IMR-90 (cell line): ENCODE data around the gene ALK. TPM values are rescaled to one million over a fixed set of nuclear protein-coding genes. Genes with fewer than 3 reads are reported as not detected.

Source experiments
- ATAC-seq: fragments of 200-7000 bp; cut with Tn5 transposase; 2 replicates; pipeline ENCODE4 v1.9.1; 2020; ENCODE audit warnings: low read depth, mild to moderate bottlenecking, moderate library complexity
- BruUV-seq: library from RNA; stranded (reverse); fragments of 400-500 nt; replicated peaks from 2 replicates; lab custom pipeline; 2021; lab: Mats Ljungman, UMichigan
- CTCF ChIA-PET: fragments of 300-600 bp; formaldehyde crosslinking; extraction: SDS; loops from one replicate; lab custom pipeline; 2021; ENCODE audit warnings: antibody characterized with exemption; lab: Yijun Ruan, JAX
- POLR2A ChIA-PET: fragments of 300-600 bp; sonication (Branson Sonifier 250); formaldehyde crosslinking; loops from one replicate; lab custom pipeline; 2022; ENCODE audit warnings: antibody characterized with exemption; ENCODE audit not compliant: unreplicated experiment; lab: Charles Lee
- DNase-seq: peaks from one replicate; pipeline ENCODE4 v3.0.0; 2013
- H2AFZ ChIP-seq: replicated peaks from 2 replicates; pipeline ENCODE3; 2013; ENCODE audit warnings: low read length, mild to moderate bottlenecking; ENCODE audit not compliant: poor library complexity
- H2AK5ac ChIP-seq: 2 replicates; pipeline ENCODE4 v1.6.1; 2013; ENCODE audit warnings: low read depth, low read length, inconsistent platforms
- H2AK9ac ChIP-seq: replicated peaks from 2 replicates; pipeline ENCODE3; 2013; ENCODE audit warnings: mild to moderate bottlenecking, low read depth, low read length, moderate library complexity; ENCODE audit not compliant: poor library complexity
- H2BK120ac ChIP-seq: 2 replicates; pipeline ENCODE4 v1.6.1; 2013; ENCODE audit warnings: low read depth, low read length, inconsistent platforms
- H2BK15ac ChIP-seq: 3 replicates; pipeline ENCODE4 v1.6.1; 2013; ENCODE audit warnings: low read depth, low read length, inconsistent platforms
- H2BK20ac ChIP-seq: 2 replicates; pipeline ENCODE4 v1.6.1; 2013; ENCODE audit warnings: low read depth, mild to moderate bottlenecking, inconsistent platforms, low read length, moderate library complexity
- H2BK5ac ChIP-seq: 2 replicates; pipeline ENCODE4 v1.6.1; 2013; ENCODE audit warnings: mild to moderate bottlenecking, low read depth, low read length, inconsistent platforms; ENCODE audit not compliant: poor library complexity, severe bottlenecking
- H3K14ac ChIP-seq: replicated peaks from 2 replicates; pipeline ENCODE4 v1.6.1; 2013; ENCODE audit warnings: low read depth, low read length, inconsistent platforms
- H3K18ac ChIP-seq: 2 replicates; pipeline ENCODE4 v1.6.1; 2013; ENCODE audit warnings: low read depth, low read length, control low read depth
- H3K23ac ChIP-seq: 2 replicates; pipeline ENCODE4 v1.6.1; 2013; ENCODE audit warnings: low read depth, low read length, inconsistent platforms
- H3K27ac ChIP-seq: 2 replicates; pipeline ENCODE4 v1.5.1; 2013; ENCODE audit warnings: mild to moderate bottlenecking, control low read depth, low read length; ENCODE audit not compliant: insufficient read depth
- H3K27me3 ChIP-seq: 2 replicates; pipeline ENCODE4 v1.6.1; 2013; ENCODE audit warnings: low read length; ENCODE audit not compliant: control insufficient read depth, insufficient read depth
- H3K36me3 ChIP-seq: 2 replicates; pipeline ENCODE4 v1.6.1; 2013; ENCODE audit warnings: low read length, mixed read lengths; ENCODE audit not compliant: control insufficient read depth, insufficient read depth
- H3K4ac ChIP-seq: 2 replicates; pipeline ENCODE4 v1.6.1; 2013; ENCODE audit warnings: low read depth, low read length, inconsistent platforms
- H3K4me1 ChIP-seq: 2 replicates; pipeline ENCODE4 v1.6.1; 2013; ENCODE audit warnings: low read length, mixed read lengths; ENCODE audit not compliant: control insufficient read depth, insufficient read depth
- H3K4me2 ChIP-seq: 2 replicates; pipeline ENCODE4 v1.6.1; 2013; ENCODE audit warnings: low read depth, mild to moderate bottlenecking, control low read depth, low read length, moderate library complexity
- H3K4me3 ChIP-seq: 2 replicates; pipeline ENCODE4 v1.5.1; 2013; ENCODE audit warnings: low read depth, mild to moderate bottlenecking, control low read depth, low read length, moderate library complexity; ENCODE audit not compliant: insufficient read depth
- H3K56ac ChIP-seq: 2 replicates; pipeline ENCODE4 v1.6.1; 2013; ENCODE audit warnings: low read length, inconsistent platforms; ENCODE audit not compliant: insufficient read depth; ENCODE audit errors: extremely low read depth
- H3K79me1 ChIP-seq, 2 experiments: 2 replicates each; pipeline ENCODE4 v1.6.1; 2013; ENCODE audit warnings: low read length in 2 of 2, inconsistent platforms in 1 of 2, low read depth in 1 of 2
- H3K9ac ChIP-seq: 2 replicates; pipeline ENCODE4 v1.6.1; 2013; ENCODE audit warnings: low read depth, low read length, control low read depth
- H3K9me1 ChIP-seq: 2 replicates; pipeline ENCODE4 v1.6.1; 2013; ENCODE audit warnings: low read length, inconsistent platforms; ENCODE audit not compliant: insufficient read depth
- H3K9me3 ChIP-seq: 2 replicates; pipeline ENCODE4 v1.6.1; 2013; ENCODE audit warnings: low read length; ENCODE audit not compliant: control insufficient read depth, insufficient read depth
- H4K20me1 ChIP-seq: 2 replicates; pipeline ENCODE4 v1.6.1; 2013; ENCODE audit warnings: low read length, inconsistent platforms; ENCODE audit not compliant: insufficient read depth
- H4K5ac ChIP-seq: 2 replicates; pipeline ENCODE4 v1.6.1; 2013; ENCODE audit warnings: mild to moderate bottlenecking, low read depth, low read length, control low read depth
- H4K8ac ChIP-seq, 2 experiments: 2 replicates each; pipeline ENCODE4 v1.6.1; 2013; ENCODE audit warnings: low read depth in 2 of 2, low read length in 2 of 2, control low read depth in 1 of 2, inconsistent platforms in 1 of 2
- H4K91ac ChIP-seq: 2 replicates; pipeline ENCODE4 v1.6.1; 2013; ENCODE audit warnings: low read depth, low read length, inconsistent platforms; ENCODE audit not compliant: insufficient read depth
- BHLHE40 ChIP-seq: fragments of 150-350 bp; IDR thresholded peaks from 2 replicates; pipeline ENCODE4 v1.6.1; 2016; ENCODE audit warnings: mild to moderate bottlenecking, low read depth, low read length
- CEBPB ChIP-seq: IDR thresholded peaks from 2 replicates; pipeline ENCODE4 v1.6.1; 2012; ENCODE audit warnings: low read depth, low read length, improper control_type of control experiment
- CHD1 ChIP-seq: IDR thresholded peaks from 2 replicates; pipeline ENCODE4 v1.6.1; 2012; ENCODE audit warnings: low read depth, low read length, improper control_type of control experiment
- FOS ChIP-seq: fragments of 150-350 bp; IDR thresholded peaks from 2 replicates; pipeline ENCODE4 v1.6.1; 2016; ENCODE audit warnings: low read depth, low read length
- MAFK ChIP-seq: IDR thresholded peaks from 2 replicates; pipeline ENCODE4 v1.6.1; 2012; ENCODE audit warnings: low read depth, low read length, improper control_type of control experiment
- MAZ ChIP-seq: IDR thresholded peaks from 2 replicates; pipeline ENCODE4 v1.6.1; 2012; ENCODE audit warnings: low read depth, mild to moderate bottlenecking, low read length, improper control_type of control experiment, moderate library complexity, borderline replicate concordance
- MXI1 ChIP-seq: IDR thresholded peaks from 2 replicates; pipeline ENCODE4 v1.6.1; 2012; ENCODE audit warnings: low read depth, mild to moderate bottlenecking, low read length, moderate library complexity, borderline replicate concordance
- NFE2L2 ChIP-seq: fragments of 150-350 bp; IDR thresholded peaks from 2 replicates; pipeline ENCODE4 v1.6.1; 2016; ENCODE audit warnings: low read depth, mild to moderate bottlenecking, low read length
- POLR2A ChIP-seq: IDR thresholded peaks from 2 replicates; pipeline ENCODE4 v1.6.1; 2012; ENCODE audit warnings: mild to moderate bottlenecking, low read depth, low read length
- RAD21 ChIP-seq: IDR thresholded peaks from 2 replicates; pipeline ENCODE4 v1.6.1; 2012; ENCODE audit warnings: low read length, improper control_type of control experiment
- RFX5 ChIP-seq: IDR thresholded peaks from 2 replicates; pipeline ENCODE4 v1.8.0; 2012; ENCODE audit warnings: low read depth, mild to moderate bottlenecking, low read length, moderate library complexity
- SMC3 ChIP-seq: fragments of 150-350 bp; IDR thresholded peaks from 2 replicates; pipeline ENCODE4 v1.6.1; 2016; ENCODE audit warnings: low read depth, mild to moderate bottlenecking, antibody characterized with exemption, low read length, moderate library complexity
- WGBS, 2 experiments: methylation state at CpG; one replicate each; pipeline versions ENCODE4 v1.1.5 to v1.1.7; 2013; ENCODE audit warnings: missing lambda C conversion rate in 2 of 2; ENCODE audit not compliant: insufficient read length in 1 of 2; ENCODE audit errors: extremely low coverage in 2 of 2; 5-methylcytosine and 5-hydroxymethylcytosine counted together
- dilution Hi-C: fragments of 300-500 bp; cut with HindIII; formaldehyde crosslinking; loops from one replicate; pipeline ENCODE4 v1.14.3; 2018; ENCODE audit warnings: low sequenced_read_pairs; ENCODE audit not compliant: unreplicated experiment
- in situ Hi-C: fragments of 300-500 bp; cut with MboI; formaldehyde crosslinking; loops from 3 replicates; pipeline ENCODE4 v1.14.3; 2019; ENCODE audit warnings: low sequenced_read_pairs, inconsistent platforms, mixed read lengths
- intact Hi-C: fragments of 100-400 bp; cut with micrococcal nuclease; formaldehyde crosslinking; loops from 2 replicates; pipeline ENCODE4 v1.10.0; 2022
- polyA plus RNA-seq, 3 experiments: library from polyadenylated mRNA; depleted of rRNA; stranded (reverse); fragments of >200 nt; gene quantifications; 2 replicates each; pipeline ENCODE4 v1.2.3, GENCODE V29; 2012; ENCODE audit warnings: low replicate concordance in 1 of 3
- total RNA-seq: library from RNA; depleted of rRNA; stranded (reverse); fragments of >200 nt; gene quantifications from 2 replicates; pipeline ENCODE4 v1.2.3, GENCODE V29; 2012
- TF ChIP-seq, protein P1 (sequence below): fragments of 150-350 bp; IDR thresholded peaks from 2 replicates; pipeline ENCODE4 v1.6.1; 2017; ENCODE audit warnings: mild to moderate bottlenecking, antibody characterized with exemption, low read length, low read depth
- TF ChIP-seq, protein P2 (sequence below): fragments of 150-350 bp; IDR thresholded peaks from 2 replicates; pipeline ENCODE4 v1.6.1; 2016; ENCODE audit warnings: low read depth, mild to moderate bottlenecking, low read length, moderate library complexity, borderline replicate concordance

Gene ALK
- total and polyA plus RNA-seq, 2 of the 4 experiments (the other 2 are of a cell fraction): not detected

DNA sequence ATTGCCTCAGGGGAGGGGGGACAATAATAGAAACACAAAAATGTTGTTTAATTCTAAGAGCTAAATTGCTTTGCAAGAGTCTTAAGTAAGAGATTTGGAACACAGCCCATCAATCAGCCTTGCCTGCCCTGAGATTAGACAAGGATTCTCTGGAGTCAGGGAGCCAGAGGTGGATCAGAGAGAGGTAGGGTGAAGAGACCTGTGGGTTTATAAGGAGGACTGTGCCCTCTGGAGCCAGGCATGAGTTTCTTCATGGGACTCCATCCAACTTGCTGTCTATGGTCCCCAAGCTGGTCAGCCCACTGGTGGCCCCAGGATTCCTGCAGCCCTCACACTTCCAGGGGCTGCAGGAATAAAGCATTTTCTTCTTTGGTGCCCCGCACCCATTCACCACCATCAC lies 139.3 kb downstream of the ALK start:
- POLR2A ChIA-PET: no interaction called here

More for the DNA sequence above, 139.3 kb downstream of the ALK start:
- DNase-seq (no peak), ATAC-seq (no peak)
- H3K9me3 ChIP-seq: no peaks in the 10 kb centered on the region
- H3K79me1 ChIP-seq: no peaks in the 10 kb centered on the region
- no peak overlapping the region for H3K56ac ChIP-seq
- no peak overlapping the region for H2AK5ac ChIP-seq
- no peak overlapping the region for H3K4me2 ChIP-seq
- H3K4ac ChIP-seq: no peak overlapping the region
- no peak overlapping the region for H3K14ac ChIP-seq
- H4K91ac ChIP-seq: no peak overlapping the region
- H3K9ac ChIP-seq: no peak overlapping the region
- TF ChIP-seq CHD1 (no peak), SMC3 (no peak), POLR2A (no peak), NFE2L2 (no peak), FOS (no peak), RAD21 (no peak), MXI1 (no peak), MAFK (no peak), MAZ (no peak), RFX5 (no peak), CEBPB (no peak), BHLHE40 (no peak)
- TF ChIP-seq, protein P1, sequence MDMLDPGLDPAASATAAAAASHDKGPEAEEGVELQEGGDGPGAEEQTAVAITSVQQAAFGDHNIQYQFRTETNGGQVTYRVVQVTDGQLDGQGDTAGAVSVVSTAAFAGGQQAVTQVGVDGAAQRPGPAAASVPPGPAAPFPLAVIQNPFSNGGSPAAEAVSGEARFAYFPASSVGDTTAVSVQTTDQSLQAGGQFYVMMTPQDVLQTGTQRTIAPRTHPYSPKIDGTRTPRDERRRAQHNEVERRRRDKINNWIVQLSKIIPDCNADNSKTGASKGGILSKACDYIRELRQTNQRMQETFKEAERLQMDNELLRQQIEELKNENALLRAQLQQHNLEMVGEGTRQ: no peak
- TF ChIP-seq, protein P2, sequence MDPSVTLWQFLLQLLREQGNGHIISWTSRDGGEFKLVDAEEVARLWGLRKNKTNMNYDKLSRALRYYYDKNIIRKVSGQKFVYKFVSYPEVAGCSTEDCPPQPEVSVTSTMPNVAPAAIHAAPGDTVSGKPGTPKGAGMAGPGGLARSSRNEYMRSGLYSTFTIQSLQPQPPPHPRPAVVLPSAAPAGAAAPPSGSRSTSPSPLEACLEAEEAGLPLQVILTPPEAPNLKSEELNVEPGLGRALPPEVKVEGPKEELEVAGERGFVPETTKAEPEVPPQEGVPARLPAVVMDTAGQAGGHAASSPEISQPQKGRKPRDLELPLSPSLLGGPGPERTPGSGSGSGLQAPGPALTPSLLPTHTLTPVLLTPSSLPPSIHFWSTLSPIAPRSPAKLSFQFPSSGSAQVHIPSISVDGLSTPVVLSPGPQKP: no peak
- no TSS peak for BruUV-seq
- 100% methylated on average over 1 of the region's 1 CpG; no CpG with 5 or more reads in 1 of the 2 experiments for WGBS, 2 experiments
- no peak overlapping the region for H4K5ac ChIP-seq
- H2BK20ac ChIP-seq: no peak overlapping the region
- dilution Hi-C loops: no loop called here
- in situ Hi-C loops: no loop called here
- no peak overlapping the region for H3K18ac ChIP-seq
- no peak overlapping the region for H4K8ac ChIP-seq
- intact Hi-C loops: no loop called here
- no peak overlapping the region for H3K4me3 ChIP-seq
- no peaks in the 10 kb centered on the region for H3K9me1 ChIP-seq
- H3K27ac ChIP-seq: no peak overlapping the region
- H2BK120ac ChIP-seq: no peak overlapping the region
- H3K4me1 ChIP-seq: no peaks in the 10 kb centered on the region
- no peaks in the 10 kb centered on the region for H4K20me1 ChIP-seq
- no peaks in the 10 kb centered on the region for H3K36me3 ChIP-seq
- no peak overlapping the region for H2BK15ac ChIP-seq
- peaks cover 12% of the 10 kb centered on the region for H3K27me3 ChIP-seq
- no peak overlapping the region for H3K23ac ChIP-seq
- no peak overlapping the region for H2AFZ ChIP-seq
- H2BK5ac ChIP-seq: no peak overlapping the region
- CTCF ChIA-PET: no interaction called here
- H2AK9ac ChIP-seq: no peak overlapping the region
